Endothelial cell of umbilical vein (primary cell): ENCODE data around the gene SDK2. TPM values are rescaled to one million over a fixed set of nuclear protein-coding genes. Genes with fewer than 3 reads are reported as not detected.
"Not testable (repeated sequence)": the region's sequence is repeated elsewhere in the genome, so short reads cannot be mapped to it uniquely, and the experiment has no call there.

Experiments used
- BruUV-seq: library from RNA; stranded (reverse); fragments of 400-500 nt; replicated peaks from 2 replicates; lab custom pipeline; 2021; lab: Mats Ljungman, UMichigan
- CTCF ChIA-PET: fragments of 300-600, 350-600 bp; sonication (Branson Sonifier 250); formaldehyde crosslinking; loops from one replicate; lab custom pipeline; 2021; ENCODE audit warnings: antibody characterized with exemption, inconsistent platforms; lab: Charles Lee
- POLR2A ChIA-PET: fragments of 300-600, 350-600 bp; sonication (Branson Sonifier 250); formaldehyde crosslinking; loops from one replicate; lab custom pipeline; 2021; ENCODE audit warnings: antibody characterized with exemption, inconsistent platforms; lab: Charles Lee
- DNase-seq: peaks from one replicate; pipeline ENCODE4 v3.0.0-alpha.2; 2011; ENCODE audit warnings: low read depth, low spot score
- FAIRE-seq: peaks from 2 replicates; lab custom pipeline; 2011; peaks lifted over from hg19 to GRCh38; lab: Jason Lieb, UNC
- H2AFZ ChIP-seq: 2 replicates; pipeline ENCODE4 v1.6.0; 2012; ENCODE audit warnings: low read depth, low read length, control low read depth, inconsistent platforms
- H3K27ac ChIP-seq: 2 replicates; pipeline ENCODE4 v1.5.1; 2011; ENCODE audit warnings: low read depth, mild to moderate bottlenecking, control low read depth, low read length, moderate library complexity; ENCODE audit not compliant: insufficient read depth
- H3K27me3 ChIP-seq, 2 experiments: 2 replicates each; pipeline versions ENCODE4 v1.6.0 to v1.6.1; 2011; ENCODE audit warnings: low read length in 2 of 2, mixed read lengths in 1 of 2; ENCODE audit not compliant: control insufficient read depth in 2 of 2, insufficient read depth in 2 of 2
- H3K36me3 ChIP-seq, 2 experiments: 2 replicates in 1 of 2; 3 replicates in 1 of 2; pipeline ENCODE4 v1.5.1; 2011; ENCODE audit warnings: low read length in 2 of 2, mild to moderate bottlenecking in 1 of 2, moderate library complexity in 1 of 2; ENCODE audit not compliant: control insufficient read depth in 2 of 2, insufficient read depth in 2 of 2; ENCODE audit errors: extremely low read depth in 1 of 2
- H3K4me1 ChIP-seq: 3 replicates; pipeline ENCODE4 v1.5.1; 2011; ENCODE audit warnings: mild to moderate bottlenecking, low read length; ENCODE audit not compliant: control insufficient read depth, insufficient read depth; ENCODE audit errors: extremely low read depth
- H3K4me2 ChIP-seq: 2 replicates; pipeline ENCODE4 v1.6.1; 2011; ENCODE audit warnings: low read length, control low read depth, mixed read lengths; ENCODE audit not compliant: insufficient read depth
- H3K4me3 ChIP-seq, 3 experiments: fragments of 200-600 bp in 1 of 3; sonication (generic), shearing (Covaris generic) in 1 of 3; replicated peaks in 1 of 3; 2 replicates each; pipeline ENCODE4 v1.5.1; 2011 to 2016; ENCODE audit warnings: control low read depth in 3 of 3, low read length in 3 of 3, mild to moderate bottlenecking in 2 of 3, inconsistent platforms in 1 of 3, low read depth in 1 of 3, moderate library complexity in 1 of 3; ENCODE audit not compliant: insufficient read depth in 1 of 3
- H3K79me2 ChIP-seq: 2 replicates; pipeline ENCODE4 v1.6.0; 2012; ENCODE audit warnings: low read length, inconsistent platforms; ENCODE audit not compliant: control insufficient read depth, insufficient read depth
- H3K9ac ChIP-seq: replicated peaks from 2 replicates; pipeline ENCODE3; 2011; ENCODE audit warnings: low read length, control low read depth; ENCODE audit not compliant: insufficient read depth; ENCODE audit errors: extremely low read depth
- H3K9me1 ChIP-seq: replicated peaks from 3 replicates; pipeline ENCODE4 v1.6.0; 2011; ENCODE audit warnings: mild to moderate bottlenecking, low read length; ENCODE audit not compliant: control insufficient read depth, insufficient read depth; ENCODE audit errors: extremely low read depth
- H3K9me3 ChIP-seq: replicated peaks from 2 replicates; pipeline ENCODE4 v1.5.1; 2012; ENCODE audit warnings: low read length, inconsistent platforms; ENCODE audit not compliant: control insufficient read depth, insufficient read depth
- H4K20me1 ChIP-seq: replicated peaks from 2 replicates; pipeline ENCODE3; 2011; ENCODE audit warnings: mild to moderate bottlenecking, low read length; ENCODE audit not compliant: control insufficient read depth, insufficient read depth; ENCODE audit errors: extremely low read depth
- CTCF ChIP-seq, 2 donors: IDR thresholded peaks; 1 replicate in 1 of 2; 2 replicates in 1 of 2; pipeline ENCODE4 v1.5.1; 2011; ENCODE audit warnings: low read length in 2 of 2, mild to moderate bottlenecking in 2 of 2, moderate library complexity in 2 of 2, control low read depth in 1 of 2, inconsistent platforms in 1 of 2, low read depth in 1 of 2; ENCODE audit not compliant: insufficient read depth in 1 of 2; ENCODE audit errors: extremely low read depth in 1 of 2
- EZH2 ChIP-seq: IDR thresholded peaks from 2 replicates; pipeline ENCODE4 v1.6.1; 2012; ENCODE audit warnings: borderline replicate concordance, low read depth, mild to moderate bottlenecking, moderate library complexity, low read length, inconsistent platforms; ENCODE audit not compliant: severe bottlenecking
- FOS ChIP-seq: IDR thresholded peaks from 2 replicates; pipeline ENCODE4 v1.6.1; 2011; ENCODE audit warnings: mild to moderate bottlenecking, low read length, moderate library complexity, borderline replicate concordance; ENCODE audit not compliant: insufficient read depth
- GATA2 ChIP-seq: IDR thresholded peaks from 2 replicates; pipeline ENCODE4 v1.7.0; 2011; ENCODE audit warnings: low read depth, mild to moderate bottlenecking, moderate library complexity, mixed read lengths, low read length; ENCODE audit not compliant: insufficient read length, insufficient read depth
- JUN ChIP-seq: IDR thresholded peaks from 2 replicates; pipeline ENCODE4 v1.6.1; 2011; ENCODE audit warnings: borderline replicate concordance, low read depth; ENCODE audit not compliant: insufficient read length, insufficient read depth
- MAX ChIP-seq: IDR thresholded peaks from 2 replicates; pipeline ENCODE4 v1.6.1; 2011; ENCODE audit not compliant: insufficient read depth, insufficient read length
- MYC ChIP-seq: IDR thresholded peaks from one replicate; pipeline ENCODE4 v1.6.1; 2011; ENCODE audit warnings: mild to moderate bottlenecking, low read depth, low read length
- POLR2A ChIP-seq: IDR thresholded peaks from 2 replicates; pipeline ENCODE4 v1.6.1; 2012; ENCODE audit warnings: low read depth, mild to moderate bottlenecking, control low read depth, low read length
- POLR2AphosphoS5 ChIP-seq: IDR thresholded peaks from 2 replicates; pipeline ENCODE4 v1.6.1; 2012; ENCODE audit warnings: low read depth, mild to moderate bottlenecking, control low read depth, low read length, moderate library complexity; ENCODE audit not compliant: insufficient read depth
- dilution Hi-C: fragments of 300-500 bp; cut with MboI; formaldehyde crosslinking; loops from one replicate; pipeline ENCODE4 v1.15.0; 2019; ENCODE audit warnings: low sequenced_read_pairs; ENCODE audit not compliant: extremely low pct_ligation_motif_present
- intact Hi-C: fragments of 100-400 bp; cut with micrococcal nuclease; formaldehyde crosslinking; loops from one replicate; pipeline ENCODE4 v1.10.0; 2022
- polyA plus RNA-seq, 4 experiments: library from polyadenylated mRNA; depleted of rRNA in 3 of 4; stranded (reverse) in 3 of 4; unstranded in 1 of 4; fragments of >200 nt; gene quantifications; 2 replicates each; pipeline versions ENCODE4 v1.2.1 to v1.2.3, GENCODE V29; 2011 to 2012; ENCODE audit warnings: missing spikeins in 1 of 4
- total RNA-seq: library from RNA; stranded (reverse); gene quantifications from 2 replicates; pipeline ENCODE4 v1.2.3, GENCODE V29; 2021

Gene SDK2
- total and polyA plus RNA-seq, 2 donors (not counting 3 experiments of a cell fraction or from before 2014, with no cell fraction given): not detected

- POLR2A ChIA-PET: no interaction called here
- H3K4me2 ChIP-seq: no peak overlapping the region
- TF ChIP-seq POLR2A: no peak
- TF ChIP-seq MAX: no peak
- no peak for TF ChIP-seq GATA2
- no peak for TF ChIP-seq CTCF (IDR thresholded peaks at IDR 0.05; ENCODE audit: extremely low read depth in 1 of 2, insufficient read depth in 1 of 2, low read depth in 1 of 2, low read length in 2 of 2)
- TF ChIP-seq JUN: no peak
- no peak for TF ChIP-seq FOS
- TF ChIP-seq MYC: no peak
- no peak for TF ChIP-seq POLR2AphosphoS5
- no peak for TF ChIP-seq EZH2
- dilution Hi-C loops: no loop called here
- BruUV-seq: no TSS peak
- H3K36me3 ChIP-seq: no peaks in the 10 kb centered on the region
- H3K4me3 ChIP-seq: no peak overlapping the region
- H3K9me3 ChIP-seq: no peaks in the 10 kb centered on the region
- DNase-seq (no peak), FAIRE-seq (no peak)
- H2AFZ ChIP-seq: no peak overlapping the region
- H3K9me1 ChIP-seq: no peaks in the 10 kb centered on the region
- CTCF ChIA-PET: interaction anchor here (1.1 to 3.8 kb wide), 3 partner anchors 29 to 586 kb away, joined by 3 to 16 read pairs (median 3); no protein-coding TSS in a partner anchor
- intact Hi-C loops: loop anchor here (5.0 to 10.0 kb wide), 2 partner anchors 889 to 1431 kb away; partner anchors contain the start of genes NHERF1 and RPL38
- H3K4me1 ChIP-seq: peaks cover 17% of the 10 kb centered on the region
- peaks cover 2% of the 10 kb centered on the region in 2 experiments for H3K27me3 ChIP-seq
- no peaks in the 10 kb centered on the region for H4K20me1 ChIP-seq
- peaks cover 22% of the 10 kb centered on the region for H3K79me2 ChIP-seq
- H3K27ac ChIP-seq: no peak overlapping the region
- no peak overlapping the region for H3K9ac ChIP-seq
These were observed 330.6 kb downstream of the SDK2 start for GRCh38 chr17:73313526-73314127.

DNA sequence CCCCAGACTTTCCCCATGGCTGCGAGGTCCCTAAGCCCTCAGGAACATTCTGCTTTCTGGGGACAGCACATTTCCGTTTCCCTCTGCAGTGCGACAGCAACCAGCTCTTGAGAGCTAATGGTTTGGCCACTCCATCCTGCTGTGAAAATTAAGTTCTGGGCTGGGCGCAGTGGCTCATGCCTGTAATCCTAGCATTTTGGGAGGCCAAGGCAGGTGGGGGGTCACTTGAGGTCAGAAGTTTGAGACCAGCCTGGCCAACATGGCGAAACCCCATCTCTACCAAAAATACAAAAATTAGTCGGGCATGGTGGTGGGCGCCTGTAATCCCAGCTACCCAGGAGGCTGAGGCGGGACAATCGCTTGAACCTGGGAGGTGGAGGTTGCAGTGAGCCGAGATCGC is 331.4 kb downstream of the SDK2 start:
- BruUV-seq, H3K4me3 ChIP-seq, H4K20me1 ChIP-seq, H3K27ac ChIP-seq, H3K27me3 ChIP-seq, dilution Hi-C loops, FAIRE-seq, POLR2A ChIA-PET, H3K9me1 ChIP-seq, H2AFZ ChIP-seq, DNase-seq, H3K36me3 ChIP-seq, H3K9ac ChIP-seq, H3K9me3 ChIP-seq: not testable (repeated sequence)
- H3K4me2 ChIP-seq: peak overlapping the region; percentile 76
- H3K79me2 ChIP-seq: peaks cover 29% of the 10 kb centered on the region
- CTCF ChIA-PET: interaction anchor here (0.8 to 6.5 kb wide), 3 partner anchors 29 to 116 kb away, joined by 3 to 70 read pairs (median 28); no protein-coding TSS in a partner anchor
- intact Hi-C loops: loop anchor here (5.0 to 10.0 kb wide), 2 partner anchors 889 to 1432 kb away; partner anchors contain the start of genes NHERF1 and RPL38
- H3K4me1 ChIP-seq: peaks cover 24% of the 10 kb centered on the region
